PC-9 (cell line): ENCODE measurements around the gene RPGRIP1. TPM values are rescaled to one million over a fixed set of nuclear protein-coding genes. Genes with fewer than 3 reads are reported as not detected.
"Not testable (repeated sequence)": the region's sequence is repeated elsewhere in the genome, so short reads cannot be mapped to it uniquely, and the experiment has no call there.

Experiments
- BruUV-seq: library from RNA; stranded (reverse); fragments of 400-500 nt; replicated peaks from 2 replicates; lab custom pipeline; 2021; lab: Mats Ljungman, UMichigan
- CTCF ChIA-PET: fragments of 300-600 bp; sonication (Branson Sonifier 250); formaldehyde crosslinking; loops from one replicate; lab custom pipeline; 2022; ENCODE audit warnings: antibody characterized with exemption; lab: Charles Lee
- POLR2A ChIA-PET: fragments of 300-600 bp; sonication (Branson Sonifier 250); formaldehyde crosslinking; loops from one replicate; lab custom pipeline; 2022; ENCODE audit warnings: antibody characterized with exemption; ENCODE audit not compliant: unreplicated experiment; lab: Charles Lee
- DNase-seq, 2 experiments: peaks; one replicate each; pipeline versions ENCODE4 v3.0.0 to v3.0.0-alpha.2; 2015 to 2022; ENCODE audit warnings: mixed read lengths in 1 of 2
- H2AFZ ChIP-seq: fragments of 200-600 bp; sonication (generic); 2 replicates; pipeline ENCODE4 v1.8.1; 2017; ENCODE audit warnings: antibody characterized with exemption
- H3F3A ChIP-seq: fragments of 200-600 bp; sonication (generic); 2 replicates; pipeline ENCODE4 v1.8.1; 2017; ENCODE audit warnings: antibody characterized with exemption, mild to moderate bottlenecking, low read depth; ENCODE audit not compliant: insufficient read depth
- H3K27ac ChIP-seq: fragments of 200-600 bp; sonication (generic); 2 replicates; pipeline ENCODE4 v1.6.1; 2016; ENCODE audit warnings: mixed run types
- H3K27me3 ChIP-seq: fragments of 200-600 bp; sonication (generic); 2 replicates; pipeline ENCODE4 v1.6.1; 2016; ENCODE audit warnings: low read depth, mixed run types; ENCODE audit not compliant: insufficient read depth
- H3K36me3 ChIP-seq: fragments of 200-600 bp; sonication (generic); 2 replicates; pipeline ENCODE4 v1.6.1; 2016; ENCODE audit warnings: low read depth, mixed run types
- H3K4me1 ChIP-seq: fragments of 200-600 bp; sonication (generic); replicated peaks from 2 replicates; pipeline ENCODE4 v1.6.1; 2016; ENCODE audit warnings: mixed run types; ENCODE audit not compliant: insufficient read depth
- H3K4me2 ChIP-seq: fragments of 200-600 bp; sonication (generic); 2 replicates; pipeline ENCODE4 v1.6.1; 2017; ENCODE audit warnings: mixed run types
- H3K4me3 ChIP-seq: fragments of 200-600 bp; sonication (generic); 2 replicates; pipeline ENCODE4 v1.6.1; 2016; ENCODE audit warnings: mixed run types
- H3K79me2 ChIP-seq: fragments of 200-600 bp; sonication (generic); 2 replicates; pipeline ENCODE4 v1.6.1; 2017; ENCODE audit warnings: low read depth, mixed run types
- H3K9me2 ChIP-seq: fragments of 200-600 bp; sonication (generic); 2 replicates; pipeline ENCODE4 v1.8.1; 2017; ENCODE audit warnings: mild to moderate bottlenecking; ENCODE audit not compliant: insufficient read depth
- H3K9me3 ChIP-seq: fragments of 200-600 bp; sonication (generic); 2 replicates; pipeline ENCODE4 v1.8.1; 2016; ENCODE audit warnings: low read depth; ENCODE audit not compliant: insufficient read depth
- H4K20me1 ChIP-seq: fragments of 200-600 bp; sonication (generic); 2 replicates; pipeline ENCODE4 v1.8.1; 2017; ENCODE audit not compliant: insufficient read depth
- CTCF ChIP-seq: fragments of 200-600 bp; sonication (generic); conservative IDR thresholded peaks from 2 replicates; pipeline ENCODE4 v1.6.1; 2017; ENCODE audit warnings: mixed run types, antibody characterized with exemption, mild to moderate bottlenecking, moderate library complexity
- EZH2 ChIP-seq: fragments of 200-600 bp; sonication (generic); IDR thresholded peaks from 2 replicates; pipeline ENCODE4 v1.8.0; 2017; ENCODE audit warnings: antibody characterized with exemption, low read depth
- intact Hi-C: fragments of 100-400 bp; cut with micrococcal nuclease; formaldehyde crosslinking; loops from one replicate; pipeline ENCODE4 v1.10.0; 2022; ENCODE audit not compliant: unreplicated experiment
- total RNA-seq: library from RNA; stranded (reverse); gene quantifications from 2 replicates; pipeline ENCODE4 v1.2.3, GENCODE V29; 2021

Gene RPGRIP1
- total RNA-seq, 1 experiment from 2014 or later, result 2.1 TPM

- Histone ChIP-seq H3K4me3 (no peak overlapping the region), H3K4me1 (peaks cover 15% of the 10 kb centered on the region; the same call in 1 of the 2 replicates), H3F3A (peaks cover 97% of the 10 kb centered on the region), H3K9me3 (no peaks in the 10 kb centered on the region), H4K20me1 (peaks cover 100% of the 10 kb centered on the region), H3K27ac (no peak overlapping the region), H3K27me3 (no peaks in the 10 kb centered on the region), H3K9me2 (no peaks in the 10 kb centered on the region), H3K36me3 (peaks cover 79% of the 10 kb centered on the region), H2AFZ (no peak overlapping the region), H3K79me2 (peaks cover 100% of the 10 kb centered on the region), H3K4me2 (no peak overlapping the region)
- intact Hi-C loops, result no loop called here
- TF ChIP-seq CTCF, result no peak
- no peak for TF ChIP-seq EZH2
- ChIA-PET CTCF (no interaction called here), POLR2A (no interaction called here)
- DNase-seq, result no peak
- no TSS peak for BruUV-seq
These were observed 28.7 kb upstream of the RPGRIP1 start for GRCh38 chr14:21251215-21251614.

- BruUV-seq, result no TSS peak
- ChIA-PET POLR2A (no interaction called here), CTCF (interaction anchor here (0.6 kb wide), 1 partner anchor 15 kb away, joined by 3 read pairs; no protein-coding TSS in a partner anchor)
- intact Hi-C loops, result no loop called here
- Histone ChIP-seq H3F3A (peaks cover 96% of the 10 kb centered on the region), H3K27ac (no peak overlapping the region), H4K20me1 (peaks cover 100% of the 10 kb centered on the region), H3K9me2 (no peaks in the 10 kb centered on the region), H3K4me1 (peaks cover 9% of the 10 kb centered on the region; the same call in 1 of the 2 replicates), H3K4me3 (no peak overlapping the region), H2AFZ (no peak overlapping the region), H3K27me3 (no peaks in the 10 kb centered on the region), H3K9me3 (no peaks in the 10 kb centered on the region), H3K36me3 (peaks cover 76% of the 10 kb centered on the region), H3K4me2 (no peak overlapping the region), H3K79me2 (peaks cover 100% of the 10 kb centered on the region)
- DNase-seq, result no peak
- TF ChIP-seq CTCF, result no peak
- no peak for TF ChIP-seq EZH2
These were observed 27.7 kb upstream of the RPGRIP1 start for GRCh38 chr14:21252149-21252548.

- intact Hi-C loops, result no loop called here
- Histone ChIP-seq H3K9me2 (no peaks in the 10 kb centered on the region), H3K4me2 (no peak overlapping the region), H3K27ac (peak overlapping the region; percentile 45; the same call in 1 of the 2 replicates), H3F3A (peaks cover 92% of the 10 kb centered on the region), H3K79me2 (peaks cover 100% of the 10 kb centered on the region), H3K36me3 (peaks cover 77% of the 10 kb centered on the region), H2AFZ (no peak overlapping the region), H3K27me3 (no peaks in the 10 kb centered on the region), H3K9me3 (no peaks in the 10 kb centered on the region), H3K4me3 (no peak overlapping the region), H4K20me1 (peaks cover 98% of the 10 kb centered on the region), H3K4me1 (peaks cover 6% of the 10 kb centered on the region; the same call in 1 of the 2 replicates)
- CTCF ChIA-PET, result interaction anchor here (0.7 kb wide), 1 partner anchor 83 kb away, joined by 6 read pairs; no protein-coding TSS in a partner anchor
- BruUV-seq, result no TSS peak
- DNase-seq, result no peak
- POLR2A ChIA-PET, result interaction anchor here (0.6 kb wide), 1 partner anchor 129 kb away, joined by 5 read pairs; no protein-coding TSS in a partner anchor
- no peak for TF ChIP-seq CTCF
- no peak for TF ChIP-seq EZH2
These were observed 24.3 kb upstream of the RPGRIP1 start for GRCh38 chr14:21255385-21256101.

GRCh38 chr14:21256102-21256447, 23.8 kb upstream of the RPGRIP1 start:
- H3K36me3 ChIP-seq, result peaks cover 74% of the 10 kb centered on the region
- intact Hi-C loops, result not testable (repeated sequence)

More at GRCh38 chr14:21256102-21256447, 23.8 kb upstream of the RPGRIP1 start:
- H3K4me3 ChIP-seq, H3K4me1 ChIP-seq, H2AFZ ChIP-seq, H3K27me3 ChIP-seq, H3K9me3 ChIP-seq, H3K4me2 ChIP-seq, H3K9me2 ChIP-seq, H3K27ac ChIP-seq, DNase-seq, BruUV-seq, CTCF ChIA-PET: not testable (repeated sequence)
- peaks cover 98% of the 10 kb centered on the region for H4K20me1 ChIP-seq
- H3K79me2 ChIP-seq, result peaks cover 100% of the 10 kb centered on the region
- peaks cover 91% of the 10 kb centered on the region for H3F3A ChIP-seq
- POLR2A ChIA-PET, result interaction anchor here (0.5 to 0.6 kb wide), 2 partner anchors 25 to 92 kb away, joined by 3 to 5 read pairs; no protein-coding TSS in a partner anchor
